Transverse colon (tissue), 4 donors: Measurements from ENCODE around the gene SLC43A3. TPM values are rescaled to one million over a fixed set of nuclear protein-coding genes. Genes with fewer than 3 reads are reported as not detected.

Experiments used
- DNase-seq: peaks from one replicate; pipeline ENCODE4 v3.0.0-alpha.2; 2019
- H3K27ac ChIP-seq, 4 donors: fragments of 200-600 bp; sonication (generic); 2 replicates each; pipeline ENCODE4 v1.5.1; 2016 to 2018; ENCODE audit warnings: inconsistent platforms in 4 of 4
- H3K27me3 ChIP-seq: fragments of 200-600 bp; sonication (generic); 2 replicates; pipeline ENCODE4 v1.5.1; 2017; ENCODE audit warnings: inconsistent platforms
- H3K36me3 ChIP-seq, 4 donors: fragments of 200-600 bp; sonication (generic); 2 replicates each; pipeline ENCODE4 v1.5.1; 2017 to 2019; ENCODE audit warnings: inconsistent platforms in 4 of 4
- H3K4me1 ChIP-seq, 4 donors: fragments of 200-600 bp; sonication (generic); 2 replicates each; pipeline ENCODE4 v1.5.1; 2017 to 2020; ENCODE audit warnings: inconsistent platforms in 4 of 4
- H3K4me3 ChIP-seq, 4 donors: fragments of 200-600 bp; sonication (generic); 1 replicate in 1 of 4; 2 replicates in 3 of 4; pipeline versions ENCODE4 v1.5.1 to v1.6.1; 2017 to 2019; ENCODE audit warnings: inconsistent platforms in 4 of 4
- H3K9me3 ChIP-seq, 2 donors: fragments of 200-600 bp; sonication (generic); 2 replicates each; pipeline ENCODE4 v1.5.1; 2017 to 2019; ENCODE audit warnings: inconsistent platforms in 2 of 2
- EP300 ChIP-seq: sonication (generic); formaldehyde crosslinking; IDR thresholded peaks from one replicate; pipeline ENCODE4 v1.6.1; 2017; ENCODE audit warnings: antibody characterized with exemption, low read depth
- POLR2A ChIP-seq: fragments of 450-650 bp; IDR thresholded peaks from one replicate; pipeline ENCODE4 v1.6.1; 2016; ENCODE audit warnings: antibody characterized with exemption, mild to moderate bottlenecking, moderate library complexity
- POLR2AphosphoS5 ChIP-seq, 3 donors: sonication (generic); formaldehyde crosslinking; IDR thresholded peaks; one replicate each; pipeline ENCODE4 v1.6.1; 2016; ENCODE audit warnings: antibody characterized with exemption in 3 of 3
- WGBS, 2 donors: methylation state at CpG; one replicate each; pipeline ENCODE4 v1.1.5; 2018; ENCODE audit warnings: low coverage in 1 of 2; 5-methylcytosine and 5-hydroxymethylcytosine counted together
- in situ Hi-C, 4 donors: fragments of 200-750 bp; cut with MboI; loops; one replicate each; pipeline versions ENCODE4 v1.15.0 to v1.15.1; 2017; ENCODE audit warnings: low sequenced_read_pairs in 3 of 4, low pct_ligation_motif_present in 1 of 4, low pct_unique_long_range_greater_than_20kb in 1 of 4
- intact Hi-C: fragments of 100-400 bp; cut with DNase I; formaldehyde crosslinking; loops from one replicate; pipeline ENCODE4 v1.15.1; 2023; ENCODE audit warnings: low total_unique reads
- total RNA-seq, 4 donors: library from RNA; depleted of rRNA; stranded (reverse); fragments of >200 nt; gene quantifications; one replicate each; pipeline ENCODE4 v1.1.0, GENCODE V29; 2016
- TF ChIP-seq, protein P1 (sequence below), 5 experiments: fragments of 200-600 bp in 3 of 5; fragments of 450-650 bp in 2 of 5; sonication (generic) in 3 of 5; IDR thresholded peaks; 1 replicate in 2 of 5; 2 replicates in 3 of 5; pipeline ENCODE4 v1.5.1; 2016 to 2017; ENCODE audit warnings: antibody characterized with exemption in 5 of 5, inconsistent platforms in 3 of 5, mild to moderate bottlenecking in 2 of 5, moderate library complexity in 1 of 5

Gene SLC43A3
- total RNA-seq, 4 donors from 2014 or later, result 6.0 to 35.9 (median 19.4) TPM

DNA sequence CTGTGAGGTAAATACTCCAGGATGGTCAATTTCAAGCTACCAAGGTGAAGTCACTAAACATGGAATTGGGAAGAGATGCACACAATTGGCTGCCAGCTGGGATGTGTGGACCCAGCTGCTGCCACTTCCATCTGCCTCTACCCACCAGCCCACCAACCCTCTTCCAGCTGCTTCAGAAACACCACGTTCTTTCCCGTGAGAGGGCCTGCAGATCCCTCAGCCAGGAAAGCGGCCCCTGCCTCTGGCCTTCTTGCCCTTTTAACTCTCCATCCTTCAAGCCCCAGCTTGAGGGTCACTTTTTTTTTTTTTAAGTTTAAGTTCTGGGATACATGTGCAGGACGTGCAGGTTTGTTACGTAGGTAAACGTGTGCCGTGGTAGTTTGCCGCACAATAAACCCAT lies 65.9 kb downstream of the SLC43A3 start:
- no peaks in the 10 kb centered on the region for H3K27me3 ChIP-seq
- TF ChIP-seq EP300 (no peak), POLR2A (no peak), POLR2AphosphoS5 (IDR thresholded peaks at IDR 0.05) (no peak)
- TF ChIP-seq, protein P1, sequence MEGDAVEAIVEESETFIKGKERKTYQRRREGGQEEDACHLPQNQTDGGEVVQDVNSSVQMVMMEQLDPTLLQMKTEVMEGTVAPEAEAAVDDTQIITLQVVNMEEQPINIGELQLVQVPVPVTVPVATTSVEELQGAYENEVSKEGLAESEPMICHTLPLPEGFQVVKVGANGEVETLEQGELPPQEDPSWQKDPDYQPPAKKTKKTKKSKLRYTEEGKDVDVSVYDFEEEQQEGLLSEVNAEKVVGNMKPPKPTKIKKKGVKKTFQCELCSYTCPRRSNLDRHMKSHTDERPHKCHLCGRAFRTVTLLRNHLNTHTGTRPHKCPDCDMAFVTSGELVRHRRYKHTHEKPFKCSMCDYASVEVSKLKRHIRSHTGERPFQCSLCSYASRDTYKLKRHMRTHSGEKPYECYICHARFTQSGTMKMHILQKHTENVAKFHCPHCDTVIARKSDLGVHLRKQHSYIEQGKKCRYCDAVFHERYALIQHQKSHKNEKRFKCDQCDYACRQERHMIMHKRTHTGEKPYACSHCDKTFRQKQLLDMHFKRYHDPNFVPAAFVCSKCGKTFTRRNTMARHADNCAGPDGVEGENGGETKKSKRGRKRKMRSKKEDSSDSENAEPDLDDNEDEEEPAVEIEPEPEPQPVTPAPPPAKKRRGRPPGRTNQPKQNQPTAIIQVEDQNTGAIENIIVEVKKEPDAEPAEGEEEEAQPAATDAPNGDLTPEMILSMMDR (IDR thresholded peaks at IDR 0.05), result no peak
- H3K36me3 ChIP-seq, result no peaks in the 10 kb centered on the region
- in situ Hi-C loops, result no loop called here
- intact Hi-C loops, result no loop called here
- no peak overlapping the region for H3K4me3 ChIP-seq
- DNase-seq, result no peak
- no peaks in the 10 kb centered on the region for H3K9me3 ChIP-seq
- 91% methylated on average over 8 of the region's 8 CpGs; no CpG with 5 or more reads in 1 of the 2 donors for WGBS, 2 donors
- peaks cover 0 to 4% (median 0%) of the 10 kb centered on the region in 4 donors for H3K4me1 ChIP-seq
- H3K27ac ChIP-seq, result no peak overlapping the region

DNA sequence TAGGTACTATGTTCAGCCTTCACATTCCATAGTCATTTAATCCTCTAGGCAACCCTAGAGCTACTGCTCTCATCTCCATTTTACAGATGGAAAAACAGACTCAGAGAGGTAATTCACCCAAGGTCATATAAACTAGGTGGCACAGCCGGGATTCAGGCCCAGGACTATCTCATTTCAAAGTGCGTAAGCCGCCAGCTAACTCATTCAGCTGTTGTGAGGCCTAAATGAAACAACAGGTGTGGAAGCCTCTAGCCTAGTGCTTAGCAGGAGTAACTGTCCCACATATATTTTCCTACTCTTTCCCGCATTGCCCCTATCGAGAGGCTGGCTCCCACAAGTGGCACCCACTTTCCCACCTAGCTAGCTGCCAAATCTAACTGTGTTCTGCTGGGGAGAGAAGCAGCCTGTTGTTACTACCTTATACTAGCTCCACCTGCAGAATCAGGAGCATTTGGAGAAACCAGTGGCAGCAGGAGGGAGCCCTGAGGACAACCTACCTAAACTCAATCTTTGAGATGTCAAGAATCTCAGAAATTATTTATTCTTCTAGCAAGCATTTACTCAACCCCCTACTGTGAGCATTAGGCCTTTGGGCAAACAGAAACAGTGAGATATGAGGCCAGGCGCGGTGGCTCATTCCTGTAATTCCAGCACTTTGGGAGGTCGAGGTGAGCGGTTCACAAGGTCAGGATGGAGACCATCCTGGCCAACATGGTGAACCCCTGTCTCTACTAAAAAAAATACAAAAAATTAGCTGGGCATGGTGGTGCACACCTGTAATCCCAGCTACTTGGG lies 66.8 kb downstream of the SLC43A3 start:
- Histone ChIP-seq H3K9me3 (no peaks in the 10 kb centered on the region), H3K27me3 (no peaks in the 10 kb centered on the region), H3K36me3 (no peaks in the 10 kb centered on the region), H3K27ac (no peak overlapping the region), H3K4me1 (peaks cover 0 to 4% (median 0%) of the 10 kb centered on the region in 4 donors), H3K4me3 (no peak overlapping the region)
- DNase-seq, result no peak
- TF ChIP-seq EP300 (no peak), POLR2AphosphoS5 (IDR thresholded peaks at IDR 0.05) (no peak), POLR2A (no peak)
- TF ChIP-seq, protein P1 (IDR thresholded peaks at IDR 0.05), result no peak
- WGBS, 2 donors, result 81 to 84% methylated on average over 3 to 9 of the region's 9 CpGs
- in situ Hi-C loops (no loop called here), intact Hi-C loops (no loop called here)

DNA sequence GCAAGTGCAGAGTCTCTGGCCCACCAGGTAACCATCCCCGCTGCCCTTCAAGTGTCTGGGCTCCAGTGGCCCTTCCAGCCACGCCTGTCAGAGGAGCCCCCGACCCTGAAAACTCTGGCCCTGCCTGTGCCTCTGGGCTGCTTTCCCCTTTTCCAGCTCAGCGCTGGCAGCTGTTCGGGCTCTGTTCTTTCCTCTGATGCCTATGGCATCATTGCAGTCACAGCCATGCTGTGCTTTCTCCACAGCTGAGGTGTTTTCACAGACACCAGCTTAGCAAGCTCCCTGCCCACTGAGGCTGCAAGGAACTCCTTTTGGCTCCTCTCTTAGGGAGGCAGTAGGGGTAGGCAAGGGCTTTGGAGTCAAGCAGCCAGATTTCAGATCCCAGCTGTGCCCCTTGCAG lies 67.5 kb downstream of the SLC43A3 start:
- TF ChIP-seq POLR2AphosphoS5 (IDR thresholded peaks at IDR 0.05) (no peak), EP300 (no peak), POLR2A (no peak)
- TF ChIP-seq, protein P1 (IDR thresholded peaks at IDR 0.05), result no peak
- WGBS, 2 donors, result 82% methylated on average over 5 of the region's 5 CpGs; no CpG with 5 or more reads in 1 of the 2 donors
- in situ Hi-C loops, result no loop called here
- intact Hi-C loops, result no loop called here
- H3K9me3 ChIP-seq, result no peaks in the 10 kb centered on the region
- H3K27ac ChIP-seq, result no peak overlapping the region
- no peak overlapping the region for H3K4me3 ChIP-seq
- no peaks in the 10 kb centered on the region for H3K27me3 ChIP-seq
- H3K36me3 ChIP-seq, result no peaks in the 10 kb centered on the region
- peaks cover 0 to 4% (median 0%) of the 10 kb centered on the region in 4 donors for H3K4me1 ChIP-seq
- no peak for DNase-seq

DNA sequence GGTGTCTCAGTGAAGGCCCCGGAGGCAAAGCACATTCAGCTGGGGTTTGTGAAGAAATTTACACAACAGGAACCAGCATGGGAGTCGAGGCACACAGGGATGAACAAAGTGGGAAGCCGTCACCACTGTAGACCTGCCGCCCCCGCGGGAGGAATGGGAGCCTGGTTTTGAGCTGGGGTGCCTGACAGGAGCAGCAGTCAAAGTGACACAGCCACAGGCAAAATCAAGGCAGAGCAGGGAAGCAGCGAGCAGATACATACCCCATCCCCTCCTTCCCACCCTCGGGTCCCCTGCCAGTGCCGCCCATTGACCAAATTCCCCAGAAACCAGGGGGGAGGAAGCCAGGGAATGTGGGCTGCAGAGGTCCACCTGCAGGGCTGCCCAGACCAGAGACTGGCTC lies 67.9 kb downstream of the SLC43A3 start:
- Histone ChIP-seq H3K9me3 (no peaks in the 10 kb centered on the region), H3K27ac (no peak overlapping the region), H3K36me3 (no peaks in the 10 kb centered on the region), H3K4me1 (peaks cover 0 to 4% (median 0%) of the 10 kb centered on the region in 4 donors), H3K27me3 (no peaks in the 10 kb centered on the region), H3K4me3 (no peak overlapping the region)
- intact Hi-C loops, result no loop called here
- DNase-seq, result no peak
- TF ChIP-seq, protein P1 (IDR thresholded peaks at IDR 0.05), result no peak
- TF ChIP-seq EP300, result no peak
- WGBS, 2 donors, result 72% methylated on average over 8 of the region's 9 CpGs; no CpG with 5 or more reads in 1 of the 2 donors
- in situ Hi-C loops, result no loop called here
